GM10266 (cell line): ENCODE measurements around the gene AADAC.
"Not testable (repeated sequence)": the region's sequence is repeated elsewhere in the genome, so short reads cannot be mapped to it uniquely, and the experiment has no call there.

Experiments used
- DNase-seq: peaks from one replicate; pipeline ENCODE4 v3.0.0; 2012; ENCODE audit errors: extremely low spot score
- TF ChIP-seq, protein P1 (sequence below): IDR thresholded peaks from 2 replicates; pipeline ENCODE4 v1.5.1; 2012; ENCODE audit warnings: mild to moderate bottlenecking, low read depth; ENCODE audit not compliant: control insufficient read depth, insufficient read depth; ENCODE audit errors: missing control alignments

AADAC gene, protein sequence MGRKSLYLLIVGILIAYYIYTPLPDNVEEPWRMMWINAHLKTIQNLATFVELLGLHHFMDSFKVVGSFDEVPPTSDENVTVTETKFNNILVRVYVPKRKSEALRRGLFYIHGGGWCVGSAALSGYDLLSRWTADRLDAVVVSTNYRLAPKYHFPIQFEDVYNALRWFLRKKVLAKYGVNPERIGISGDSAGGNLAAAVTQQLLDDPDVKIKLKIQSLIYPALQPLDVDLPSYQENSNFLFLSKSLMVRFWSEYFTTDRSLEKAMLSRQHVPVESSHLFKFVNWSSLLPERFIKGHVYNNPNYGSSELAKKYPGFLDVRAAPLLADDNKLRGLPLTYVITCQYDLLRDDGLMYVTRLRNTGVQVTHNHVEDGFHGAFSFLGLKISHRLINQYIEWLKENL

DNA sequence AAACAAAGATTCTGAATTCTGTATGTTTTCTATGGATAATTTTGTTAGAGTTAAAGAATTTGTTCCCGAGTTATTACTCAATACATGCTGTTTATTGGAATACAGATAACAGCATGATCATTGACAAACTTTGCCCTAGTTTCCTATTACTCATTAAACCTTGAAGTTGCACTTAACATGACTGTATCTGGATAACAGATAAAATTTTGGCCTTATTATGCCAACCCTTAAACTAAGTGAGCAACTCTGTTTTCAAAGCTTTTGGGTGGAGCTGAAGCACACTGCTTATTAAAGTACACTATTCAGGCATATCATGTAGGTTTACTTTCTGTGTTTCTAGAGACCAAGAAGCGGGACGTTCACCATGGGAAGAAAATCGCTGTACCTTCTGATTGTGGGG, at the start of gene AADAC:
TSS of gene AADAC (plus strand) at position 318 of the 400 bp plus-strand sequence. CDS start at position 365, 47 bp downstream.
- TF ChIP-seq, protein P1, sequence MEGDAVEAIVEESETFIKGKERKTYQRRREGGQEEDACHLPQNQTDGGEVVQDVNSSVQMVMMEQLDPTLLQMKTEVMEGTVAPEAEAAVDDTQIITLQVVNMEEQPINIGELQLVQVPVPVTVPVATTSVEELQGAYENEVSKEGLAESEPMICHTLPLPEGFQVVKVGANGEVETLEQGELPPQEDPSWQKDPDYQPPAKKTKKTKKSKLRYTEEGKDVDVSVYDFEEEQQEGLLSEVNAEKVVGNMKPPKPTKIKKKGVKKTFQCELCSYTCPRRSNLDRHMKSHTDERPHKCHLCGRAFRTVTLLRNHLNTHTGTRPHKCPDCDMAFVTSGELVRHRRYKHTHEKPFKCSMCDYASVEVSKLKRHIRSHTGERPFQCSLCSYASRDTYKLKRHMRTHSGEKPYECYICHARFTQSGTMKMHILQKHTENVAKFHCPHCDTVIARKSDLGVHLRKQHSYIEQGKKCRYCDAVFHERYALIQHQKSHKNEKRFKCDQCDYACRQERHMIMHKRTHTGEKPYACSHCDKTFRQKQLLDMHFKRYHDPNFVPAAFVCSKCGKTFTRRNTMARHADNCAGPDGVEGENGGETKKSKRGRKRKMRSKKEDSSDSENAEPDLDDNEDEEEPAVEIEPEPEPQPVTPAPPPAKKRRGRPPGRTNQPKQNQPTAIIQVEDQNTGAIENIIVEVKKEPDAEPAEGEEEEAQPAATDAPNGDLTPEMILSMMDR: no peak
- DNase-seq: no peak

DNA sequence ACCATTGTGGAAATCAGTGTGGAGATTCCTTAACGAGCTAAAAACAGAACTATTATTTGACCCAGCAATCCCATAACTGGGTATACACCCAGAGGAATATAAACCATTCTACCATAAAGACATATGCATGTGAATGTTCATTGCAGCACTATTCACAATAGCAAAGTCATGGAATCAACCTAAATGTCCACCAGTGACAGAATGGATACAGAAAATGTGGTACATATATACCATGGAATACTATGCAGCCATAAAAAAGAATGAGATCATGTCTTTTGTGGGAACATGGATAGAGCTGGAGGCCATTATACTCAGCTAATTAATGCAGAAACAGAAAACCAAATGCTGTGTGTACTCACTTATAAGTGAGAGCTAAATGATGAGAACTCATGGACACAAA, 49.2 kb upstream of the AADAC start:
- not testable (repeated sequence) for DNase-seq

DNA sequence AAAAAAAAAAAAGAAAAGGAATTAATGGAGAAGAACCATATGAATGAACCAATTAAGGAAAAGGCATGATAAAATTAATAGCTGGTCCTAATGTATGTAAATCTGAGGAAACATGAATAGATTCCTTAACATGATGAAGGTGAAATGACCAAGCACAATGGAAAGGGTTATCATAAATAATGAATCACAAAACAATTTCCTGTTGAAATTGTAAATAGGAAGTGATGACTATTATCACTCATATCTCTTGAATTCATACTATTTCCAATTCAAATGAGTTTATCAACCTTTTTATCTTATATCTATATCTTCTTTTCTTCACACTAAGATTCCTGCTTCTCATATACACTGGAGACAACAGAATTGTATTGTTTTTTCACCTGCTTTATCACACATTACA, 48.2 kb upstream of the AADAC start:
- DNase-seq: no peak
- TF ChIP-seq, protein P1: no peak

DNA sequence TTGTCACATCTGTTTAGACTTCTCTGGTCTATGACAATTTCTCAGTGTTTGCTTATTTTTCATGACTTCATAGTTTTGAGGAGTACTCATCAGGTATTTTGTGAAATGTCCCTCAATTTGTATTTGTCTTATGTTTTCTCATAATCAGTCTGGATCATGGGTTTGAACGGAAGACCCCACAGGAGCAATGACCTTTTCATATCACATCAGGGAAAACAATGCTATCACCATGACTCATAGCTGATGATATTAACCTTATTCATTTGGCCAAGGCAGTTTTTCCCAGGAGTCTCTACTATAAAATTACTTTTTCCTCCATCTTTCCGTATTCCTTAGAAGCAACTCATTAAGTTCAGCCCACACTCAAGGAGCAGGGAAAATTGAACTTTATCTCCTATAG, 47.5 kb upstream of the AADAC start:
- no peak for DNase-seq

DNA sequence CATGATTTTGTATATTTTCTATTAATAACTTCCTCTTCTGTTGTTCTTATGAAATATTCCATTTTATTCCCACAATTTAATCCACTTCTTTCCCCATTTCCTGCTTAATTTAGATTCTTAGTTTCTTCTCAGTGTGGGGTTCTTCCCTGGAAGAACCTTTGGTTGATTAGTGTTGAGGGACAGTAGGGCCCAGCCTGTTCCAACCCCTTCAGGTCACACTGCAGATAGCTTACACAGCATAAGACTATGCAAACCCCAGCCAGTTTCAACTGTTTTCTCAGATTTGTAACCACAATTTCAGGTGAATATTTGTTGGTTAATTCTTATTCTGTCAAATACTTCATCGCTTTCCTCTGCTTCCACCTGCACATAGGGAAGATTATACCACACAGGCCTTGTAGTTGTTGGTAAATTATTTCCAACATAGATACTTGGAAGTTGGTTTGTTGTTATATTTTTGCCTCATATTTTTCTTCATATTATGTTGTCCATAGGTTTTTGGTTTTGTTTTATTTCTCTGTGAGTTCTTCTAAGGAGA, 45.5 kb upstream of the AADAC start:
- TF ChIP-seq, protein P1: no peak
- no peak for DNase-seq

More for the DNA sequence above, 47.5 kb upstream of the AADAC start:
- TF ChIP-seq, protein P1: no peak

DNA sequence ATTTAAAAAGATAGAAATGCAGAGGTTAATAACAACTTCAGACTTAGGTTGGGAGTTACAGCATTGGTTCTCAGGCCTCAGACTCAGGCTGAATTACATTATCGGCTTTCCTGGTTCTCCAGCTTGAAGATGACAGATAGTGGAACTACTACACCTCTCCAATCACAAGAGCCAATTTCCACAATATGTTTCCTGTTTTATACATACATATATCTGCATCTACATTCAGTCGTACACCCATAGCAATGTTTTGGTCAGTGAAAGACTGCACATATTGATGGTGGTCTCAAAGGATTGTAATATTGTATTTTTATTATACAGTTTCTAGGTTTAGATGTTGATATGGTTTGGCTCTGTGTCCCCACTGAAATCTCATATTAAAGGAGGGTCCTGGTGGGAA, 44.7 kb upstream of the AADAC start:
- no peak for DNase-seq
- TF ChIP-seq, protein P1: no peak

DNA sequence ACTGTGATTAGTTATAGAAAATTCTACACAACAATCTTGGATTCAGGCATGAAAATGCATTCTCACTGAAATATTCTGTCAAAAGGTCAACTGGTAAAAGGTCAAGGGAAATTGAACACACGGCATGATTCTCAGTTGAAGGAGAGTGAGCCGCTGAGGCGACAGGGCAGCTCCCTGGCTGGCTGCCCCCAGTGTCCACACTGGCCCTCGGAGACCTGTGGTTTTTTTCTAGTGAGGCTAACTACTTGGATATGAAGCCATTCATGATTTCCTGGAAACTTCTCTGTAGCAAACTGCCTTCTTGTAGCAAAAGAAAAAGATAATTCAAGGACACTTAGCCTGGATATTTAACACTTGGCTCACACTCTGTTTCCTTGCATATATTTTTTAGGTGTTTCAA, 43.0 kb upstream of the AADAC start:
- TF ChIP-seq, protein P1: no peak
- DNase-seq: no peak
